Caco-2 (cell line): Measurements from ENCODE around the gene ZNF747. TPM values are rescaled to one million over a fixed set of nuclear protein-coding genes. Genes with fewer than 3 reads are reported as not detected.

Source experiments
- BruUV-seq: library from RNA; stranded (reverse); fragments of 400-500 nt; replicated peaks from 2 replicates; lab custom pipeline; 2021; lab: Mats Ljungman, UMichigan
- CTCF ChIA-PET: fragments of 300-600 bp; sonication (Branson Sonifier 250); formaldehyde crosslinking; loops from one replicate; lab custom pipeline; 2022; ENCODE audit warnings: antibody characterized with exemption; lab: Charles Lee
- POLR2A ChIA-PET: fragments of 300-600 bp; sonication (Branson Sonifier 250); formaldehyde crosslinking; loops from one replicate; lab custom pipeline; 2022; ENCODE audit warnings: antibody characterized with exemption; lab: Charles Lee
- DNase-seq, 2 experiments: peaks; one replicate each; pipeline versions ENCODE4 v3.0.0 to v3.0.0-alpha.2; 2020 to 2022
- H3K27me3 ChIP-seq: replicated peaks from 2 replicates; pipeline ENCODE4 v1.6.0; 2011; ENCODE audit warnings: low read length; ENCODE audit not compliant: control insufficient read depth, insufficient read depth
- H3K36me3 ChIP-seq: 2 replicates; pipeline ENCODE4 v1.5.1; 2011; ENCODE audit warnings: low read length; ENCODE audit not compliant: control insufficient read depth, insufficient read depth
- H3K4me1 ChIP-seq: fragments of 250-450 bp; sonication (Bioruptor Pico); 2 replicates; pipeline ENCODE4 v1.5.1; 2020; ENCODE audit warnings: mild to moderate bottlenecking
- H3K4me3 ChIP-seq: 2 replicates; pipeline ENCODE4 v1.5.1; 2011; ENCODE audit warnings: low read depth, mild to moderate bottlenecking, control low read depth, low read length
- H3K9me3 ChIP-seq: fragments of 250-450 bp; sonication (Bioruptor Pico); 2 replicates; pipeline ENCODE4 v1.5.1; 2020; ENCODE audit warnings: mild to moderate bottlenecking, moderate library complexity
- H3K27ac Mint-ChIP-seq: one replicate; pipeline ENCODE4 v1.8.0; 2022; ENCODE audit warnings: mixed read lengths; ENCODE audit not compliant: unreplicated experiment
- H3K27me3 Mint-ChIP-seq: one replicate; pipeline ENCODE4 v1.8.0; 2022; ENCODE audit warnings: mixed read lengths; ENCODE audit not compliant: insufficient read depth, unreplicated experiment
- H3K36me3 Mint-ChIP-seq: one replicate; pipeline ENCODE4 v1.8.0; 2022; ENCODE audit warnings: mild to moderate bottlenecking, mixed read lengths; ENCODE audit not compliant: insufficient read depth, unreplicated experiment
- H3K4me1 Mint-ChIP-seq: one replicate; pipeline ENCODE4 v1.8.0; 2022; ENCODE audit warnings: low read depth, mixed read lengths; ENCODE audit not compliant: unreplicated experiment
- H3K4me3 Mint-ChIP-seq: one replicate; pipeline ENCODE4 v1.8.0; 2022; ENCODE audit warnings: mild to moderate bottlenecking, moderate library complexity, mixed read lengths; ENCODE audit not compliant: unreplicated experiment
- H3K9me3 Mint-ChIP-seq: one replicate; pipeline ENCODE4 v1.8.0; 2022; ENCODE audit warnings: mixed read lengths; ENCODE audit not compliant: unreplicated experiment
- intact Hi-C: fragments of 100-400 bp; cut with micrococcal nuclease; formaldehyde crosslinking; loops from one replicate; pipeline ENCODE4 v1.10.0; 2022; ENCODE audit not compliant: unreplicated experiment
- total RNA-seq: library from RNA; stranded (reverse); gene quantifications from 2 replicates; pipeline ENCODE4 v1.2.3, GENCODE V29; 2022
- TF ChIP-seq, protein P1 (sequence below), 2 experiments: fragments of 200-600 bp in 1 of 2; IDR thresholded peaks; 1 replicate in 1 of 2; 2 replicates in 1 of 2; pipeline versions ENCODE4 v1.5.1 to v1.8.0; 2011 to 2022; ENCODE audit warnings: antibody characterized with exemption in 1 of 2, control low read depth in 1 of 2, inconsistent platforms in 1 of 2, low read depth in 1 of 2, low read length in 1 of 2, mild to moderate bottlenecking in 1 of 2, moderate library complexity in 1 of 2; ENCODE audit not compliant: insufficient read depth in 1 of 2, severe bottlenecking in 1 of 2, unreplicated experiment in 1 of 2

Gene ZNF747
- total RNA-seq, 1 experiment from 2014 or later: 8.1 TPM

DNA sequence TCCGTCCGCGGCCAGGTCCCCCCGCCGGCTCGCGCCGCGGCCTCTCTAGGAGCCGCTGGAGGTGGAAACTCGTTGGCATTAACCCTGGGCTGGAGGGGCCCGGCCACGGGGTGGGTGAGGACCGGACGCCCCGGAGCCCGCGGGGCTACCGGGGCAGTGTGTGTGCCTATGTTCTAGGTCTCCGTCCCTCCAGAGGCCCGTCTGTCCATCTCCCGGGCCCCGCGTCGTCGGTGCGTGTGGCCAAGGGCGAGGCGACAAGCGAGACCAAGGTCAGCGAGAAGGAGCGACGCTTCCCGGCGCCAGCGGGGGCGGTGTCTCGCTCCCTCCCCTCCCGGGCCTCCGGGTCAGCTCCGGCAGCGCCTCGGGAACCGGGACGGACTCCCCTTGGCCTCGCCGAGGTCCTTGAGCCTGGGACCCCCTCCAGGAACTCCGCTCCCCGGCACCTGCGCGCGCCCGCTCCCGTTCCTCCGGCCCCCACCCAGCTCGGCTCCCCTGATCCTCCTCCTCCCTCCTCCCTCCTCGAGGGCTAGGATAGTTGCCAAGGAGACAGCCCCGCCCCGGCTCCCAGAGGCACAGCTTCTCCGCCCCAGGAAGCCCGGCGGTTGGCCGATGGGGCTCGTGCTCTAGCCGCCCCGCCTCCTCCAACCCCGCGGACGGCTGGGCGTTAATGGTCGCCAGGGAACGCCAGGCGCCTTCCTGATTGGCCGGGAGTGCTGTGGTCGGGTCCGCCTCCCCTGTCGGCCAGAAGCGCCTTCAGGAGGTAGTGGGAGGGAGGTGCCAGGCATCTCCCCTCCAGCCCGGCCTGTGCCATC lies 7.6 kb downstream of the ZNF747 start:
- intact Hi-C loops: loop anchor here (1.0 to 10.0 kb wide), 4 partner anchors 41 to 170 kb away; partner anchors contain the start of genes DCTPP1, FBRS, PRR14 and SRCAP

DNA sequence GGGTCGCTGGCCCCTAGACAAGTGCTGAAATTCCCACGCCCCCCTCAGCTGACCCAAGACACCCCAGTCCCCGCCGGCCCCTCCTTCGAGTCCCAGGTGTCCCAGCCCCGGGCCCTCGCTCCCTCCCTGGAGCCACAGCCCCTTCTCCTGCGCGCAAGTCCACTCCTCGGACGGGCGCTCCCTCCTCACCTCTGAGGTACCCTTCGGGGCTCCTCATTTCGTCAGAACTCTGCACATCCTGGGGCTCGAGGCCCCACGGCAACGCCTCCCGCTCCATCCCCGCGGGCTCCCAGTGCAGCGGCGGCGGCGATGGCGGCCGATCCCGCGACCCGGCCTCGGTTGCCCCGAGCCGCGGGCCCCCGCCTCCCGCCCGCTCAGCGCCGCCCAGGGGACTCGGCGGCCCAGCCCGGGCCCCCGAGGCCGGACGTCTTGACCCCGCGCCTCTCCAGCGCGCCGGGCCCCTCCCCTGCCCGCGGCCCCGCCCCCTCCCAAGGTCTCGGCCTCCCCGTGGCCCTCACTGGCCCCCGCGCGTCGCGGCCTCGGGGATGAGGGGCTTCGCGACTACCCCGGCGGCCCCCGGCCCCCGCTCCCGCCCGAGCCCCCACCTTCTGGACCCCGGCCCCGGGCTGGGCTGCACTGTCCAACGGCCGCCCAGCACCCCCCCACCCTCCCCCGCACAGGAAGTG lies 8.4 kb downstream of the ZNF747 start, which contains the start of gene ZNF768:
TSS of gene ZNF768 (minus strand) at position 430 of the 686 bp plus-strand sequence. CDS start at position 277, 153 bp downstream.
- CTCF ChIA-PET: interaction anchor here (0.9 to 1.6 kb wide), 4 partner anchors 9 to 117 kb away, joined by 3 to 15 read pairs (median 10); partner anchors contain the start of gene DCTPP1
- BruUV-seq: no TSS peak

More for the DNA sequence above, 7.6 kb downstream of the ZNF747 start:
- no TSS peak for BruUV-seq
- H3K4me3 ChIP-seq: peak overlapping the region; percentile 69
- peak overlapping the region; percentile 82 for H3K4me3 Mint-ChIP-seq
- H3K4me1 ChIP-seq: peaks cover 25% of the 10 kb centered on the region
- ChIA-PET CTCF (interaction anchor here (0.6 to 1.3 kb wide), 5 partner anchors 9 to 388 kb away, joined by 3 to 15 read pairs (median 6); partner anchors contain the start of genes DCTPP1 and ZNF764), POLR2A (interaction anchor here (0.5 to 1.0 kb wide), 7 partner anchors 9 to 109 kb away, joined by 3 to 13 read pairs (median 7); partner anchors contain the start of genes DCTPP1, ZNF689 and ZNF764)
- no peaks in the 10 kb centered on the region for H3K9me3 ChIP-seq
- H3K27ac Mint-ChIP-seq: peak overlapping the region; percentile 75
- no peaks in the 10 kb centered on the region for H3K27me3 Mint-ChIP-seq
- H3K4me1 Mint-ChIP-seq: peaks cover 12% of the 10 kb centered on the region
- no peaks in the 10 kb centered on the region; the same call in 1 of the 2 replicates for H3K36me3 ChIP-seq
- peaks cover 23% of the 10 kb centered on the region for H3K36me3 Mint-ChIP-seq
- DNase-seq: peak; percentile 97 to 98
- no peaks in the 10 kb centered on the region for H3K27me3 ChIP-seq
- H3K9me3 Mint-ChIP-seq: no peaks in the 10 kb centered on the region
- TF ChIP-seq, protein P1, sequence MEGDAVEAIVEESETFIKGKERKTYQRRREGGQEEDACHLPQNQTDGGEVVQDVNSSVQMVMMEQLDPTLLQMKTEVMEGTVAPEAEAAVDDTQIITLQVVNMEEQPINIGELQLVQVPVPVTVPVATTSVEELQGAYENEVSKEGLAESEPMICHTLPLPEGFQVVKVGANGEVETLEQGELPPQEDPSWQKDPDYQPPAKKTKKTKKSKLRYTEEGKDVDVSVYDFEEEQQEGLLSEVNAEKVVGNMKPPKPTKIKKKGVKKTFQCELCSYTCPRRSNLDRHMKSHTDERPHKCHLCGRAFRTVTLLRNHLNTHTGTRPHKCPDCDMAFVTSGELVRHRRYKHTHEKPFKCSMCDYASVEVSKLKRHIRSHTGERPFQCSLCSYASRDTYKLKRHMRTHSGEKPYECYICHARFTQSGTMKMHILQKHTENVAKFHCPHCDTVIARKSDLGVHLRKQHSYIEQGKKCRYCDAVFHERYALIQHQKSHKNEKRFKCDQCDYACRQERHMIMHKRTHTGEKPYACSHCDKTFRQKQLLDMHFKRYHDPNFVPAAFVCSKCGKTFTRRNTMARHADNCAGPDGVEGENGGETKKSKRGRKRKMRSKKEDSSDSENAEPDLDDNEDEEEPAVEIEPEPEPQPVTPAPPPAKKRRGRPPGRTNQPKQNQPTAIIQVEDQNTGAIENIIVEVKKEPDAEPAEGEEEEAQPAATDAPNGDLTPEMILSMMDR (IDR thresholded peaks at IDR 0.05; ENCODE audit: insufficient read depth in 1 of 2, low read depth in 1 of 2, low read length in 1 of 2, severe bottlenecking in 1 of 2, unreplicated experiment in 1 of 2): peak; percentile 36 to 43

More for the DNA sequence above, 8.4 kb downstream of the ZNF747 start, which contains the start of gene ZNF768:
- Histone ChIP-seq H3K4me3 (peak within 1 kb of the TSS; percentile 69), H3K36me3 (no peaks in the 10 kb centered on the region; the same call in 1 of the 2 replicates), H3K27me3 (no peaks in the 10 kb centered on the region), H3K4me1 (peaks cover 30% of the 10 kb centered on the region), H3K9me3 (no peaks in the 10 kb centered on the region)
- Mint-ChIP-seq H3K9me3 (no peaks in the 10 kb centered on the region), H3K27me3 (no peaks in the 10 kb centered on the region), H3K4me3 (peak within 1 kb of the TSS; percentile 82), H3K4me1 (peaks cover 14% of the 10 kb centered on the region), H3K27ac (peak within 1 kb of the TSS; percentile 75), H3K36me3 (peaks cover 23% of the 10 kb centered on the region)
- DNase-seq: peak; percentile 52 to 55
- POLR2A ChIA-PET: interaction anchor here (0.8 to 1.0 kb wide), 3 partner anchors 15 to 108 kb away, joined by 4 to 7 read pairs (median 4); partner anchors contain the start of gene DCTPP1
- TF ChIP-seq, protein P1 (IDR thresholded peaks at IDR 0.05; ENCODE audit: insufficient read depth in 1 of 2, low read depth in 1 of 2, low read length in 1 of 2, severe bottlenecking in 1 of 2, unreplicated experiment in 1 of 2): no peak
- intact Hi-C loops: loop anchor here (2.0 to 10.0 kb wide), 3 partner anchors 95 to 171 kb away; partner anchors contain the start of genes DCTPP1, FBRS, PRR14 and SRCAP
